GM12865 (cell line): ENCODE measurements around the gene TTC28.
"Not testable (repeated sequence)": the region's sequence is repeated elsewhere in the genome, so short reads cannot be mapped to it uniquely, and the experiment has no call there.

ENCODE experiments used
- DNase-seq: peaks from one replicate; pipeline ENCODE4 v3.0.0; 2010; ENCODE audit warnings: low read depth
- H3K4me3 ChIP-seq: 2 replicates; pipeline ENCODE4 v1.5.1; 2011; ENCODE audit warnings: mild to moderate bottlenecking, low read depth, low read length, control low read depth
- TF ChIP-seq, protein P1 (sequence below): IDR thresholded peaks from 2 replicates; pipeline ENCODE4 v1.5.1; 2011; ENCODE audit warnings: low read length, control low read depth, low read depth, inconsistent platforms; ENCODE audit not compliant: insufficient read depth; ENCODE audit errors: missing control alignments

The TTC28 gene

DNA sequence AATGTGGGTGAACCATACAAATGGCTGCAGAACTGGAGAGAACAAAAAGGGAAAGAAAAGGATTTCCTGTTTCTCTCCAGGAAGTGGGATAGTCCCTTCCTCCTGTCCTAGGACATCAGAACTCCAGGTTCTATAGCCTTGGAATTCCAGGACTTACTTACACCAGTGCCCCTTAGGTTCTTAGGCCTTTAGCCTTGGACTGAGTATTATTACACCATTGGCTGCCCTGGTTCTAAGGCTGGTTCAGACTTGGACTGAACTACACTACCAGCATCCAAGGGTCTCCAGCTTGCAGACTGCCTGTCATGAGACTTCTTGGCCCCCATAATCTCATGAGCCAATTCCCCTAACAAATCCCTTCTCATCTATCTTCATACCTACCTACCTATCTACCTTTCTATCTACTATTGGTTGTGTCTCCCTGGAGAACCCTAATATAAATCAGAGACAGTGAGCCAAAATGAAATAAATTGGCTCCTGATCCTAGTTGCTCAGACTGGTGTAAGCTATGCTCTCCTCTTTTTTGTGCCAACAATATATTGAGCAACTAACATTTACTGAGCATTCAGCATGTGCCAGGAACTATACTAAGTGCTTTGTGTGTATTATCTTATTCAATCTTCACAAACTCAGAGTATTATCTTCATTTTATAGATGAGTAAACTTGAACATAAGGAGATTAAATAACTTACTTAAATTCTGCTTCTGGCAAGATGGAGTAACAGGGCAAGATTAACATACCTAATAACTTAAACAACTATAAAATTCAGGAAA is 303.7 kb downstream of the TTC28 start:
- TF ChIP-seq, protein P1, sequence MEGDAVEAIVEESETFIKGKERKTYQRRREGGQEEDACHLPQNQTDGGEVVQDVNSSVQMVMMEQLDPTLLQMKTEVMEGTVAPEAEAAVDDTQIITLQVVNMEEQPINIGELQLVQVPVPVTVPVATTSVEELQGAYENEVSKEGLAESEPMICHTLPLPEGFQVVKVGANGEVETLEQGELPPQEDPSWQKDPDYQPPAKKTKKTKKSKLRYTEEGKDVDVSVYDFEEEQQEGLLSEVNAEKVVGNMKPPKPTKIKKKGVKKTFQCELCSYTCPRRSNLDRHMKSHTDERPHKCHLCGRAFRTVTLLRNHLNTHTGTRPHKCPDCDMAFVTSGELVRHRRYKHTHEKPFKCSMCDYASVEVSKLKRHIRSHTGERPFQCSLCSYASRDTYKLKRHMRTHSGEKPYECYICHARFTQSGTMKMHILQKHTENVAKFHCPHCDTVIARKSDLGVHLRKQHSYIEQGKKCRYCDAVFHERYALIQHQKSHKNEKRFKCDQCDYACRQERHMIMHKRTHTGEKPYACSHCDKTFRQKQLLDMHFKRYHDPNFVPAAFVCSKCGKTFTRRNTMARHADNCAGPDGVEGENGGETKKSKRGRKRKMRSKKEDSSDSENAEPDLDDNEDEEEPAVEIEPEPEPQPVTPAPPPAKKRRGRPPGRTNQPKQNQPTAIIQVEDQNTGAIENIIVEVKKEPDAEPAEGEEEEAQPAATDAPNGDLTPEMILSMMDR, result no peak
- no peak overlapping the region for H3K4me3 ChIP-seq
- DNase-seq, result no peak

GRCh38 chr22:28373831-28374230 is 305.8 kb downstream of the TTC28 start:
- no peak overlapping the region for H3K4me3 ChIP-seq
- TF ChIP-seq, protein P1, result no peak
- no peak for DNase-seq

DNA sequence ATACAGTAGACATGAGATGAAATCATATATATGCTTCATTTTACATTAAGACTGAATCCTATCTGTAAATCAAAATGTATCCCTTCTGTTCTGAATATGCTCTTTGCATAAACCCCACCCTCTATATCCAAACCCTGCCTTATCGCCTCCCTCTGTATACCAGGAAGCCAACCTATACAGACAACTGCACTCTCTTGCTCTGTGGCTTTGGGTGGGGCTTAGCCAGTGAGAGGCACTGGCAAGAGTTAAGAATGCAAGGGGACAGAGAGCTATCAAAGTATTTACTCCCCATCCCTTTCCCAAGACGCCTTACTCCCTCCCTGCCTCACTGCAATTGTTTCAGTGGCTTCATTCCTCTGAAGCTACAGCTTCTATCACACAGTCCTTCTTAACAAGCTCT is 309.8 kb downstream of the TTC28 start:
- TF ChIP-seq, protein P1, result no peak
- no peak for DNase-seq
- no peak overlapping the region for H3K4me3 ChIP-seq

- DNase-seq, result no peak
- no peak overlapping the region for H3K4me3 ChIP-seq
- TF ChIP-seq, protein P1, result no peak
Measured at GRCh38 chr22:28366856-28367255, 312.8 kb downstream of the TTC28 start.

DNA sequence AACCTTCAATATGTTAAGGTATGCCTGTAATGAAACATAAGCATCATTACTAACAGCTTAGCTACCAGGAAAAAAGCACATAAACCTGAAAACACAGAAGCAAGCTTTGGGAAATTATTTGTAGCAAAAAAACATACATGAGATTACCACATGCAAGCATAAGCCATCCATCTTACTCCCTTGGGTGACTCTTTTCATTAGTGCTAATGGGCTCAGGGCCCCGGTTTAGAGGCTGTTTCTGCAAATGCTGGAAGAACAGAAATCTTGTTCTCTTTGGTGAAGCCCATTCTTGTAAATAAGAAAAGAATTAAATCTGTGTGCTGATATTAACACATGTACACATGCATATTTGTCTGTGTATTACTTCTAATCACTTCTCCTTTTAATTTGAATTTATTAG is 314.3 kb downstream of the TTC28 start:
- DNase-seq, result no peak
- no peak overlapping the region for H3K4me3 ChIP-seq
- TF ChIP-seq, protein P1, result no peak

DNA sequence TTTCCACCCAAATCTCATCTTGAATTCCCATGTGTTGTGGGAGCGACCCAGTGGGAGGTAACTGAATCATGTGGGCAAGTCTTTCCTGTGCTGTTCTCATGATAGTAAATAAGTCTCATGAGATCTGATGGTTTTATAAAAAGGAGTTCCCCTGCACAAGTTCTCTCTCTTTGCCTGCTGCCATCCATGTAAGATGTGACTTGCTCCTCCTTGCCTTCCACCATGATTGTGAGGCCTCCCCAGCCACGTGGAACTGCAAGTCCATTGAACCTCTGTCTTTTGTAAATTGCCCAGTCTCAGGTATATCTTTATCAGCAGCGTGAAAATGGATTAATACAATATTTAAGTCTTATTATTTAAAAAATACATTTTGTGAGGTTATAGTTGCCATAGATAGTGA is 315.5 kb downstream of the TTC28 start:
- not testable (repeated sequence) for H3K4me3 ChIP-seq, DNase-seq

- no peak overlapping the region for H3K4me3 ChIP-seq
- TF ChIP-seq, protein P1, result no peak
- no peak for DNase-seq
Measured at GRCh38 chr22:28360939-28361338, 318.7 kb downstream of the TTC28 start.

GRCh38 chr22:28358312-28358711 is 321.3 kb downstream of the TTC28 start:
- no peak for DNase-seq
- no peak overlapping the region for H3K4me3 ChIP-seq
- TF ChIP-seq, protein P1, result no peak
